NB4 (cell line): ENCODE results near the gene CIT.
"Not testable (repeated sequence)": the region's sequence is repeated elsewhere in the genome, so short reads cannot be mapped to it uniquely, and the experiment has no call there.

Experiments
- DNase-seq: peaks from one replicate; pipeline ENCODE4 v3.0.0; 2010; ENCODE audit warnings: low read depth
- H3K4me3 ChIP-seq: one replicate; pipeline ENCODE4 v1.5.1; 2011; ENCODE audit warnings: mild to moderate bottlenecking, low read depth, low read length, moderate library complexity
- CTCF ChIP-seq: IDR thresholded peaks from one replicate; pipeline ENCODE4 v1.5.1; 2012; ENCODE audit warnings: low read depth, low read length
- MYC ChIP-seq: IDR thresholded peaks from 2 replicates; pipeline ENCODE4 v1.6.1; 2011; ENCODE audit warnings: low read depth, low read length
- POLR2A ChIP-seq: IDR thresholded peaks from 2 replicates; pipeline ENCODE4 v1.6.1; 2011; ENCODE audit warnings: mild to moderate bottlenecking; ENCODE audit not compliant: insufficient read length; ENCODE audit errors: extremely low read depth
- TF ChIP-seq, protein P1 (sequence below): IDR thresholded peaks from 2 replicates; pipeline ENCODE4 v1.6.1; 2011; ENCODE audit warnings: low read depth, low read length

Gene CIT

GRCh38 chr12:119894916-119895315, 17.8 kb upstream of the CIT start:
- TF ChIP-seq POLR2A (no peak), MYC (no peak), CTCF (no peak)
- TF ChIP-seq, protein P1, sequence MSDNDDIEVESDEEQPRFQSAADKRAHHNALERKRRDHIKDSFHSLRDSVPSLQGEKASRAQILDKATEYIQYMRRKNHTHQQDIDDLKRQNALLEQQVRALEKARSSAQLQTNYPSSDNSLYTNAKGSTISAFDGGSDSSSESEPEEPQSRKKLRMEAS, result no peak
- H3K4me3 ChIP-seq, result no peak overlapping the region
- DNase-seq, result no peak

- DNase-seq, H3K4me3 ChIP-seq: not testable (repeated sequence)
These were observed 15.5 kb upstream of the CIT start for GRCh38 chr12:119892611-119893010.

- H3K4me3 ChIP-seq, result no peak overlapping the region
- no peak for DNase-seq
- no peak for TF ChIP-seq MYC
These were observed 8.4 kb upstream of the CIT start for GRCh38 chr12:119885549-119885948.

- H3K4me3 ChIP-seq, DNase-seq: not testable (repeated sequence)
These were observed 6.7 kb upstream of the CIT start for GRCh38 chr12:119883791-119884190.

GRCh38 chr12:119883237-119883636, 6.1 kb upstream of the CIT start:
- H3K4me3 ChIP-seq, result no peak overlapping the region
- TF ChIP-seq, protein P1, result no peak
- DNase-seq, result no peak

GRCh38 chr12:119877639-119877948, 474 bp upstream of the CIT start:
- no peak for TF ChIP-seq MYC
- DNase-seq, result no peak
- peak overlapping the region; percentile 86 for H3K4me3 ChIP-seq

- DNase-seq, result no peak
- TF ChIP-seq, protein P1, result no peak
- TF ChIP-seq POLR2A (no peak), CTCF (no peak), MYC (no peak)
- no peak overlapping the region for H3K4me3 ChIP-seq
These were observed 6.7 kb downstream of the CIT start for GRCh38 chr12:119870457-119870856.

DNA sequence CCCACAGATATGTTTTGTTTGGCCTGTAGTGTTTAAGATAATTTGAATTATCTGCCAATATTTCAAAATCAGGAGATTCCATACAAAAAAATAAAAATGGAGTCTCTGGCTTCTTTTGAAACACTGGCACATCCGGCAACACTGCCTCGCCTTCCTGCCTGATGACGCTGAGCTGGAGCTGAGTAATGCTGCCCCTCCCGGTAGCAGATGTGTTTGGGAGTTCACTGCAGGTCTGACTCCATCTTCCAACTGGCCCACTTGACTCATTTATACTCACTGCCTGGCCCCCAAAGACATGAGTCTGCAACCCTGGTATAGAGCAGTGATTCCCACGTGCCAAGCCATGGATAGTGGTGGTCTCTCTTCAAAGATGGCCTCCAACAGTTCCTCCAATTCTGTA, 7.4 kb downstream of the CIT start:
- no peak overlapping the region for H3K4me3 ChIP-seq
- no peak for DNase-seq
- TF ChIP-seq, protein P1, result no peak
- TF ChIP-seq CTCF, result no peak
- TF ChIP-seq MYC, result no peak
- TF ChIP-seq POLR2A, result no peak

GRCh38 chr12:119868992-119869391, 8.1 kb downstream of the CIT start:
- no peak overlapping the region for H3K4me3 ChIP-seq
- TF ChIP-seq POLR2A (no peak), CTCF (no peak), MYC (no peak)
- TF ChIP-seq, protein P1, result no peak
- no peak for DNase-seq
